Measurements from ENCODE around the gene TMEM128. TPM values are rescaled to one million over a fixed set of nuclear protein-coding genes. Genes with fewer than 3 reads are reported as not detected.

The TMEM128 gene
- total RNA-seq, 1 experiment from 2014 or later: 19.0 TPM

GRCh38 chr4:4281787-4282186 is 33.8 kb upstream of the TMEM128 start:
- BruUV-seq (replicated peaks): no TSS peak
- Histone ChIP-seq H3K4me1 (no peaks in the 10 kb centered on the region), H3K27me3 (replicated peaks; ENCODE audit: control insufficient read depth, insufficient read depth, low read length) (no peaks in the 10 kb centered on the region), H3K4me3 (ENCODE audit: low read depth, low read length) (no peak overlapping the region), H3K9me3 (no peaks in the 10 kb centered on the region), H3K36me3 (ENCODE audit: control insufficient read depth, insufficient read depth, low read length) (peaks cover 2% of the 10 kb centered on the region; the same call in 1 of the 2 replicates)
- CTCF ChIA-PET: no interaction called here
- Mint-ChIP-seq H3K36me3 (ENCODE audit: insufficient read depth, unreplicated experiment) (peaks cover 71% of the 10 kb centered on the region), H3K4me3 (ENCODE audit: unreplicated experiment) (no peak overlapping the region), H3K27me3 (ENCODE audit: insufficient read depth, unreplicated experiment) (no peaks in the 10 kb centered on the region), H3K27ac (ENCODE audit: unreplicated experiment) (no peak overlapping the region), H3K9me3 (ENCODE audit: unreplicated experiment) (no peaks in the 10 kb centered on the region), H3K4me1 (ENCODE audit: low read depth, unreplicated experiment) (no peaks in the 10 kb centered on the region)
- no peak for TF ChIP-seq CTCF (IDR thresholded peaks at IDR 0.05; ENCODE audit: insufficient read depth in 1 of 2, low read depth in 1 of 2, low read length in 1 of 2, severe bottlenecking in 1 of 2, unreplicated experiment in 1 of 2)
- intact Hi-C loops (cut with micrococcal nuclease; ENCODE audit: unreplicated experiment): no loop called here
- POLR2A ChIA-PET: no interaction called here
- no peak for DNase-seq

GRCh38 chr4:4277531-4277930 is 29.5 kb upstream of the TMEM128 start:
- ChIA-PET POLR2A (no interaction called here), CTCF (no interaction called here)
- TF ChIP-seq CTCF (IDR thresholded peaks at IDR 0.05; ENCODE audit: insufficient read depth in 1 of 2, low read depth in 1 of 2, low read length in 1 of 2, severe bottlenecking in 1 of 2, unreplicated experiment in 1 of 2): no peak
- H3K4me1 ChIP-seq: no peaks in the 10 kb centered on the region
- no peak for DNase-seq
- H3K4me3 ChIP-seq (ENCODE audit: low read depth, low read length): no peak overlapping the region
- H3K27me3 ChIP-seq (replicated peaks; ENCODE audit: control insufficient read depth, insufficient read depth, low read length): no peaks in the 10 kb centered on the region
- peaks cover 66% of the 10 kb centered on the region for H3K36me3 Mint-ChIP-seq (ENCODE audit: insufficient read depth, unreplicated experiment)
- no peaks in the 10 kb centered on the region for H3K4me1 Mint-ChIP-seq (ENCODE audit: low read depth, unreplicated experiment)
- BruUV-seq (replicated peaks): no TSS peak
- H3K36me3 ChIP-seq (ENCODE audit: control insufficient read depth, insufficient read depth, low read length): no peaks in the 10 kb centered on the region; the same call in 1 of the 2 replicates
- intact Hi-C loops (cut with micrococcal nuclease; ENCODE audit: unreplicated experiment): no loop called here
- no peaks in the 10 kb centered on the region for H3K9me3 Mint-ChIP-seq (ENCODE audit: unreplicated experiment)
- H3K27me3 Mint-ChIP-seq (ENCODE audit: insufficient read depth, unreplicated experiment): no peaks in the 10 kb centered on the region
- H3K4me3 Mint-ChIP-seq (ENCODE audit: unreplicated experiment): no peak overlapping the region
- H3K27ac Mint-ChIP-seq (ENCODE audit: unreplicated experiment): no peak overlapping the region
- H3K9me3 ChIP-seq: no peaks in the 10 kb centered on the region

GRCh38 chr4:4274226-4274625 is 26.2 kb upstream of the TMEM128 start:
- ChIA-PET POLR2A (no interaction called here), CTCF (no interaction called here)
- Mint-ChIP-seq H3K4me1 (ENCODE audit: low read depth, unreplicated experiment) (no peaks in the 10 kb centered on the region), H3K4me3 (ENCODE audit: unreplicated experiment) (no peak overlapping the region), H3K27me3 (ENCODE audit: insufficient read depth, unreplicated experiment) (no peaks in the 10 kb centered on the region), H3K27ac (ENCODE audit: unreplicated experiment) (no peak overlapping the region), H3K9me3 (ENCODE audit: unreplicated experiment) (no peaks in the 10 kb centered on the region), H3K36me3 (ENCODE audit: insufficient read depth, unreplicated experiment) (peaks cover 63% of the 10 kb centered on the region)
- Histone ChIP-seq H3K9me3 (no peaks in the 10 kb centered on the region), H3K4me3 (ENCODE audit: low read depth, low read length) (no peak overlapping the region), H3K36me3 (ENCODE audit: control insufficient read depth, insufficient read depth, low read length) (no peaks in the 10 kb centered on the region; the same call in 1 of the 2 replicates), H3K27me3 (replicated peaks; ENCODE audit: control insufficient read depth, insufficient read depth, low read length) (no peaks in the 10 kb centered on the region), H3K4me1 (no peaks in the 10 kb centered on the region)
- TF ChIP-seq CTCF (IDR thresholded peaks at IDR 0.05; ENCODE audit: insufficient read depth in 1 of 2, low read depth in 1 of 2, low read length in 1 of 2, severe bottlenecking in 1 of 2, unreplicated experiment in 1 of 2): no peak
- intact Hi-C loops (cut with micrococcal nuclease; ENCODE audit: unreplicated experiment): no loop called here
- no TSS peak for BruUV-seq (replicated peaks)
- DNase-seq: no peak
